ENCODE measurements around the gene GADD45A. TPM values are rescaled to one million over a fixed set of nuclear protein-coding genes. Genes with fewer than 3 reads are reported as not detected.
"Not testable (repeated sequence)": the region's sequence is repeated elsewhere in the genome, so short reads cannot be mapped to it uniquely, and the experiment has no call there.

GADD45A gene
- 10 to 100 TPM; 27.4 to 29.7 TPM for total RNA-seq

GRCh38 chr1:67685067-67685557, at the start of gene GADD45A:
Gene GADD45A, plus strand, starts transcription at chr1:67685201. Its CDS starts 294 bp downstream, at chr1:67685495.
- POLR2A ChIA-PET, result interaction anchor here (0.6 to 1.8 kb wide), 9 partner anchors 9 to 352 kb away, joined by 3 to 9 read pairs (median 5); partner anchors contain the start of gene SERBP1
- CTCF ChIA-PET, result interaction anchor here (1.0 to 1.5 kb wide), 3 partner anchors 19 to 124 kb away, joined by 3 read pairs; no protein-coding TSS in a partner anchor

- ChIA-PET CTCF (no interaction called here), POLR2A (no interaction called here)
Measured at GRCh38 chr1:67636146-67636545, 48.9 kb upstream of the GADD45A start.

- CTCF ChIA-PET, result no interaction called here
- POLR2A ChIA-PET, result no interaction called here
Measured at GRCh38 chr1:67639361-67639760, 45.6 kb upstream of the GADD45A start.

- CTCF ChIA-PET, result no interaction called here
- POLR2A ChIA-PET, result no interaction called here
Measured at GRCh38 chr1:67642629-67643028, 42.4 kb upstream of the GADD45A start.

- CTCF ChIA-PET, result no interaction called here
- POLR2A ChIA-PET, result no interaction called here
Measured at GRCh38 chr1:67644566-67644965, 40.4 kb upstream of the GADD45A start.

GRCh38 chr1:67645495-67646144, 39.4 kb upstream of the GADD45A start:
- ChIA-PET CTCF (no interaction called here), POLR2A (no interaction called here)

- CTCF ChIA-PET, result no interaction called here
- POLR2A ChIA-PET, result no interaction called here
Measured at GRCh38 chr1:67646145-67647035, 38.6 kb upstream of the GADD45A start.

- CTCF ChIA-PET, result no interaction called here
- POLR2A ChIA-PET, result no interaction called here
Measured at GRCh38 chr1:67647036-67647798, 37.8 kb upstream of the GADD45A start.

- POLR2A ChIA-PET, result no interaction called here
- CTCF ChIA-PET, result no interaction called here
Measured at GRCh38 chr1:67647814-67648358, 37.1 kb upstream of the GADD45A start.

- CTCF ChIA-PET, result no interaction called here
- POLR2A ChIA-PET, result no interaction called here
Measured at GRCh38 chr1:67648582-67649326, 36.2 kb upstream of the GADD45A start.

- CTCF ChIA-PET, result no interaction called here
- POLR2A ChIA-PET, result no interaction called here
Measured at GRCh38 chr1:67650061-67650460, 34.9 kb upstream of the GADD45A start.

- ChIA-PET POLR2A (no interaction called here), CTCF (interaction anchor here (0.5 kb wide), 1 partner anchor 140 kb away, joined by 4 read pairs; no protein-coding TSS in a partner anchor)
Measured at GRCh38 chr1:67651031-67651430, 34.0 kb upstream of the GADD45A start.

- ChIA-PET POLR2A (no interaction called here), CTCF (no interaction called here)
Measured at GRCh38 chr1:67652800-67653199, 32.2 kb upstream of the GADD45A start.

- ChIA-PET CTCF (no interaction called here), POLR2A (no interaction called here)
Measured at GRCh38 chr1:67653304-67653703, 31.7 kb upstream of the GADD45A start.

- ChIA-PET POLR2A (no interaction called here), CTCF (interaction anchor here (0.5 kb wide), 1 partner anchor 185 kb away, joined by 3 read pairs; no protein-coding TSS in a partner anchor)
Measured at GRCh38 chr1:67655581-67655980, 29.4 kb upstream of the GADD45A start.

- CTCF ChIA-PET, POLR2A ChIA-PET: not testable (repeated sequence)
Measured at GRCh38 chr1:67657152-67657551, 27.8 kb upstream of the GADD45A start.

- CTCF ChIA-PET, result interaction anchor here (0.7 kb wide), 1 partner anchor 24 kb away, joined by 3 read pairs; no protein-coding TSS in a partner anchor
- POLR2A ChIA-PET, result no interaction called here
Measured at GRCh38 chr1:67659229-67659628, 25.8 kb upstream of the GADD45A start.

GRCh38 chr1:67662884-67663283, 22.1 kb upstream of the GADD45A start:
- POLR2A ChIA-PET, result no interaction called here

GRCh38 chr1:67664048-67664447, 21.0 kb upstream of the GADD45A start:
- POLR2A ChIA-PET, result no interaction called here
- CTCF ChIA-PET, result interaction anchor here (0.6 kb wide), 1 partner anchor 451 kb away, joined by 3 read pairs; no protein-coding TSS in a partner anchor

More at GRCh38 chr1:67662884-67663283, 22.1 kb upstream of the GADD45A start:
- CTCF ChIA-PET, result no interaction called here

Data from activated CD8-positive, alpha-beta memory T cell treated with anti-CD3 and anti-CD28 coated beads for 36 hours (primary cell).